Measurements from ENCODE around the gene GJA5. TPM values are rescaled to one million over a fixed set of nuclear protein-coding genes. Genes with fewer than 3 reads are reported as not detected.

GJA5 gene
- not detected for total RNA-seq

DNA sequence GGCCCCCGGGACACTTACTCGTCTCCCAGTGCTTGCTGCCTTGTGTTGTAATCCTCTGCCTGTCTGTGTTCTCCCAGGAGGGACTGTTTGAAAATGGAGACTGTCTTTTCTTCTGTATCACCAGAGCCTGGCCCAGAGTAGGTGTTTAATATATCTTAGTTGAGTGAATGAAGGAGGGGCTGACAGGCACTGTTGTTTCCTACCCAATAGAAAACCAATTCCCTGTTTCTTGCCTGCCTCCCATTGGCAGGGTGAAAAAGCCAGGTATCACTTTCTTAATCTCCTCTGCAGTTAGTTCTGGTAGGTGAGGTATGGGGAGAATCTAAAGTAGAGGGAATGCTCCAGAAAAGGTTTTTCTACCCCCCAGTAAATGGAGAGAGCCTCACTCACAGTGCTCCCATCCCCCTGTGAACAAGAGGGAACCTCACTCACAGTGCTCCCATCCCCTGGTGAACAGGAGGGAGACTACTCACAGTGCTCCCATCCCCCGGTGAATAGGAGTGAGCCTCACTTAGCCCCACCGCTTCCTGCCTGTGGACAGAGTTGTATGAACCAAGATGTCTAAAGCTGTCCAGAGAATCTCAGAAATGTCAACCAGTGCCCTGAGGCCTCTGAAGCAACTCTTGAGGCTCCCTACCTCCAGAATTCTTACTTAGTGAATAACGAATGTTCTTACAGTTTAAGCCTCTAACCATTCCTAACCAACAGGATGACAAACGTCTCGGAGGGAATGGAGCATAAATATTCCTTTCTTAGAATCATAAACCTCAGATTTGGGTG, at the start of gene GJA5:
Gene GJA5, minus strand, starts transcription at position 122 of the 780 bp plus-strand sequence. CDS start 1,364 bp downstream, outside the sequence.
- no peak within 1 kb of the TSS for H3K27ac Mint-ChIP-seq
- no peaks in the 10 kb centered on the region for H3K27me3 Mint-ChIP-seq
- H3K9me3 Mint-ChIP-seq, result no peaks in the 10 kb centered on the region
- DNase-seq, result no peak
- no peak within 1 kb of the TSS for H3K4me3 Mint-ChIP-seq
- H3K36me3 Mint-ChIP-seq, result no peaks in the 10 kb centered on the region
- H3K4me1 Mint-ChIP-seq, result peaks cover 18% of the 10 kb centered on the region

DNA sequence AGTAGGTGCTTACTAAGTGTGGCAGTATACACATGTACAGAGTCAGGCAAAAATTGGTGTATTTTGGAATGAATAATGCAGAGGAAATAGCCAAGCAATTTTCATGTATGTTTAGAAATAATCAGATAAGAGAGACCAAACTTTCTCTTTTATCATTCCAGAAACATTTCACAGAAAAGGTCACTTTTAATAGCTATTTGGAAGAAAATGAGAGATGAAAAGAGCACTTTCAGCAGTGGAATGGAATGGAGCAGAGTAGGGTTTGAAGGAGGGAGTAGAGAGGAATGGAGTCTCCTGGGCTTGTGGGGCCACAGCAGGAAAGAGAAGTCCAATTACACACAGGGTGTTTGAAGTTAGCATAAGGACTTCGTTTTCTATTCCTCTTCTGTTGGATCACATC, 48.8 kb upstream of the GJA5 start:
- no peak overlapping the region for H3K4me3 Mint-ChIP-seq
- H3K27ac Mint-ChIP-seq, result no peak overlapping the region
- no peak for DNase-seq
- H3K27me3 Mint-ChIP-seq, result no peaks in the 10 kb centered on the region
- peaks cover 7% of the 10 kb centered on the region for H3K4me1 Mint-ChIP-seq
- H3K36me3 Mint-ChIP-seq, result no peaks in the 10 kb centered on the region
- no peaks in the 10 kb centered on the region for H3K9me3 Mint-ChIP-seq

DNA sequence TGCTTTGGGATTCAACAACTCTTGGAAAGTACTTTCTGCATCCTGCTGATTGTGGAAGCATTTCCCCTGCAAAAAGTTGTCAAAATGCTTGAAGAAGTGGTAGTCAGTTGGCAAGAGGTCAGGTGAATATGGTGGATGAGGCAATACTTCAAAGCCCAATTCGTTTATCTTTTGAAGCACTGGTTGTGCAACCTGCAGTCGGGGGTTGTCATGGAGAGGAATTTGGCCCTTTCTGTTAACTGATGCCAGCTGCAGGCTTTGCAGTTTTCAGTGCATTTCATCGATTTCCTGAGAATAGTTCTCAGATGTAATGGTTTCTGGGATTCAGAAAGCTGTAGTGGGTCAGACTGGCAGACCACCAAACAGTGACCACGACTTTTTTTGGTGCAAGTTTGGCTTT, 47.6 kb upstream of the GJA5 start:
- no peak overlapping the region for H3K4me3 Mint-ChIP-seq
- no peaks in the 10 kb centered on the region for H3K36me3 Mint-ChIP-seq
- H3K9me3 Mint-ChIP-seq, result no peaks in the 10 kb centered on the region
- H3K27me3 Mint-ChIP-seq, result no peaks in the 10 kb centered on the region
- no peak for DNase-seq
- no peak overlapping the region for H3K27ac Mint-ChIP-seq
- peaks cover 5% of the 10 kb centered on the region for H3K4me1 Mint-ChIP-seq

DNA sequence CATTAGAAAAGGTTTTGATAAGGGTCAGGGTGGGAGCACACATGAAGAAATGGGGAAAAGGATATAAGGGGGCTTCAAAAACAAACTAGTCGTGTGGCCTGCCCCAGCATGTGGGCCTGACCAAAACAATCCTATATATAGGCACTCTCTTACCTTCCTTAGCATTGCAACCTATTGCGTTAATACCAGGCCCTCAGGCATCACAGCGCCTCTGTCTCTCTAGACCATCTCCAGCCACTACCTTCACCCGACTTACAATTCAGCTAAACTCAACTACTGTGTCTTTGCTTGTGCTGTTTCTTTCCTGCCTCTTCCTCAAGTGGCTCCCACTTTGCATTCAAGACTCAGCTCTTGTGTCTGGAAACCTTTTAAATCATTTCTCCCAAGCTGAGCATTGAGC, 47.0 kb upstream of the GJA5 start:
- no peaks in the 10 kb centered on the region for H3K4me1 Mint-ChIP-seq
- no peaks in the 10 kb centered on the region for H3K27me3 Mint-ChIP-seq
- H3K27ac Mint-ChIP-seq, result no peak overlapping the region
- DNase-seq, result no peak
- H3K36me3 Mint-ChIP-seq, result no peaks in the 10 kb centered on the region
- H3K4me3 Mint-ChIP-seq, result no peak overlapping the region
- no peaks in the 10 kb centered on the region for H3K9me3 Mint-ChIP-seq

DNA sequence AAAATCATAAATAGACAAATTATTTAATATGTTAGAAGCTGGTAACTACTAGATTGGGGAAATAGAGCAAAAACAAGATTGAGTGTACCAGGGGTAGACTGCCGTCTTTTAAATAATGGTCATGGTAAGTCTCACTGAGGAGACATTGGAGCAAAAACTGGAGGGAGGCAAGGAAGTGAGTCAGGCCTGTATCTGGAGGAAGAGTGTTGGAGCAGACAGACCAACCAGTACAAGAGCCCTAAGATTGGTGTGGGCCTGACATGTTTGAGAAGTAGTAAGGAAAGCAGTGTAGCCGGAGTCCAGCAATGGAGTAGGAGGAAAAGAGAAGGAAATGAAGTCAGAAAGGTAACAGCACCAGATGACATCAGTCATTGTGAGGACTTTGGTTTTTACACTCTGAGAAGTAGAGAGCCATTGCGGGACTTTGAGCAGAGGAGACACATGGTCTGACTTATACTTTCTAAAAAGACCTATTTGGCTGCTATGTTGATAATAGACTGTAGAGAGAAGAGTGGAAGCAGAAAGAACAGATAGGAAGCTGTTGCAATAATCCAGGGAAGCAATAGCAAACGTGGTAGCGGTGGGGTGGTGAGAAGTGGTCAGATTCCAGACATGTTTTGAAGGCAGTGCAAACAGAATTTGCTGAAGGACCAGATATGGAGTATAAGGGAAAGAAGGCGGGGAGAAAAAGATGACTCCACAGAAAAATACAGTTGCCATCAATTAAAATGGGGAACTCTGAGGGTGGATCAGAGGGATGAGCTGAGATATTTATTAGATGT, 44.7 kb upstream of the GJA5 start:
- no peaks in the 10 kb centered on the region for H3K4me1 Mint-ChIP-seq
- H3K27ac Mint-ChIP-seq, result no peak overlapping the region
- DNase-seq, result no peak
- no peaks in the 10 kb centered on the region for H3K27me3 Mint-ChIP-seq
- no peaks in the 10 kb centered on the region for H3K9me3 Mint-ChIP-seq
- no peak overlapping the region for H3K4me3 Mint-ChIP-seq
- H3K36me3 Mint-ChIP-seq, result no peaks in the 10 kb centered on the region

DNA sequence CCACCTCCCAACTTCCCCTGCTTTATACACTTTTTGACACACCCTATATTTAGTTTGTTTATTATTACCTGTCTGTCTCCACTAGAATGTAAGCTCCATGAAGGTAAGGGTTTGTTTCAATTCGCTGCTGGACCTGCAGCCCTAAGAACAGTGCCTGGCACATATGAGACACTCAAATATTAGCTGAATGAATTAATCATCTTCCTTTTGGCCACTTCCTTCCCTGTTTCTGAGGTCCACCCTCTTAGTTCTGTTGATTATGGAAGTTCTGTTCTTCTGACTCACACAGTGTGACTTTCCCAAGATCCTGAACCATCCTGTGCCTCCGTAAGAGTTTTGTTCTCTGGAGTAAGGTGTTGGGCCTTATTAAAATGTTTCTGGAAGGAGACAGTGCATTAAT, 40.4 kb upstream of the GJA5 start:
- H3K27ac Mint-ChIP-seq, result no peak overlapping the region
- H3K36me3 Mint-ChIP-seq, result no peaks in the 10 kb centered on the region
- no peak for DNase-seq
- H3K4me3 Mint-ChIP-seq, result no peak overlapping the region
- H3K9me3 Mint-ChIP-seq, result no peaks in the 10 kb centered on the region
- H3K4me1 Mint-ChIP-seq, result no peaks in the 10 kb centered on the region
- H3K27me3 Mint-ChIP-seq, result no peaks in the 10 kb centered on the region

DNA sequence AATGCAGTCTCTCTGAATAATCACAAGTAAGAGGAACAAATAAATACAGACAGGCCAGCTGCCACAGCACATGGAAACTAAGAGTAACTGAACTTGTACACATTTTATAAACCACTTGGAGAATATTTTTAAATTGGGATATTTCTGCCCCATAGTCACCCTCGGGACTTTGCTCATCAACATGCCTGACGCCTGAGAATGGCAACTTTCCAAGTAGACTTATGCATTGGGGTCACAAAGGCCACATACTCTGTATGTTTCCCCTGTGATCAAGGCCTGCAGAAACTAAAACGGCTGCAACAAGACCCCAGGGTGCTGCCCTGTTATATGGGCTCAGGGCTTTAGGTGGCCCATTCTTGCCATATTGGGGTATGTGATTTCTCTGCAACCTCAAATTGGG, 38.3 kb upstream of the GJA5 start:
- Mint-ChIP-seq H3K9me3 (no peaks in the 10 kb centered on the region), H3K27me3 (peaks cover 3% of the 10 kb centered on the region), H3K4me3 (no peak overlapping the region), H3K4me1 (no peaks in the 10 kb centered on the region), H3K27ac (no peak overlapping the region), H3K36me3 (no peaks in the 10 kb centered on the region)
- DNase-seq, result no peak

DNA sequence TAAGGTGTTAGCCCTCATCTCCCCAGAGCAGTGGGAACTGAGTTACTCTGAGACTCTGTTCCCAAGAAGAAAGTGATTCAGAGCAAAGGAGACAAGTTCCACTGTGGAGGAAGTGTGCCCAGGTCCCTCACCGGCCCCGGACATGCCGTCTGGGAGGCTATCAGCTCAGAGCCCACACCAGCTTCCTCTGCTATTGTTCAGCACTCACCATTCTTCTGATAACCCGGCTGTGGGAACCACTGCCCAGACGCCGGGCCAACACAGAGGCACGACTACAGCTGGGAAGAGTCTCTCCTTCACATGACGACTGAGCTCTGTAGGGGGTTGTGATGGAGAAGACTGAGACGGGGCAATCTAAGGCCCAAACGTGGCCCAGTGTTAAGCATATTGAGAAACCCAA, 34.2 kb upstream of the GJA5 start:
- Mint-ChIP-seq H3K27me3 (peaks cover 8% of the 10 kb centered on the region), H3K4me1 (no peaks in the 10 kb centered on the region), H3K36me3 (no peaks in the 10 kb centered on the region), H3K27ac (no peak overlapping the region), H3K4me3 (no peak overlapping the region), H3K9me3 (no peaks in the 10 kb centered on the region)
- DNase-seq, result no peak

DNA sequence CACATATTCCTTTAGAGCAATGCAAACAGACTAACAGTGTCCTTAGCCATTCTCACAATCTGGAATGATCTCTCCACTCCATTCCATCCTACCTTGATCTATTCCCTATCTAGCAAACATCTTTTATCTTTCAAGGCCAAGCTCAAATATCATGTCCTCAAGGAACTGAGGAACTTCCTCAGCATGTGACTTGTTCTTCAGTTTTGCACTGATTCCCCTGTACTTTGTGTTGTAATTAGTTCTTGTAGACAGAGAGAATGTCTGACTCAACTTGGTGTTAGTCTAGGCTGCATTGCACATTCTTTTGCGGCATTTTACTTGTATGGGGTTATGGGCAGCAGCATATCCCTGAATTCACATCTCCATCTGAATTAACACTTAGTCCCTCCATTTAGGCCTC, 31.5 kb upstream of the GJA5 start:
- DNase-seq, result no peak
- no peak overlapping the region for H3K27ac Mint-ChIP-seq
- H3K27me3 Mint-ChIP-seq, result peaks cover 8% of the 10 kb centered on the region
- H3K4me3 Mint-ChIP-seq, result no peak overlapping the region
- H3K9me3 Mint-ChIP-seq, result no peaks in the 10 kb centered on the region
- no peaks in the 10 kb centered on the region for H3K4me1 Mint-ChIP-seq
- H3K36me3 Mint-ChIP-seq, result no peaks in the 10 kb centered on the region

DNA sequence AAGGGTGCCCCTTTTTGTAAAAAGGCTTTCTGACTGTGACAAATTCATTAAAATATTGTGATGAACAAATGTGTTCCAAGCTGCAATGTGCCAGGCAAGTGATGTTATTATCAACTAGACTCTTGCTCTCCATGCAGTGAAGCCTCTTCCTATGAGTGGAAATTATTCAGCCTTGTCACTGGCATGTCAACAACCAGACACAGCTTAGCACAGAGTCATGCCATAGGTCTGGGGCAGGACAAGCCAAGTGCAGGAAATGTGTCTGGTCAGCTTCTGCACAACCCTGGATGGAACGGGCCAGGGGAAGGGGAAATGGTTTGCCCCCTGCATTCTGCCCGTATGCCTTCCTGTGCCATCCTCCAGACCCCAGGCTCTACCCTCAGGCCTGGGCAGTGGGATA, 27.4 kb upstream of the GJA5 start:
- DNase-seq, result no peak
- H3K27me3 Mint-ChIP-seq, result peaks cover 6% of the 10 kb centered on the region

DNA sequence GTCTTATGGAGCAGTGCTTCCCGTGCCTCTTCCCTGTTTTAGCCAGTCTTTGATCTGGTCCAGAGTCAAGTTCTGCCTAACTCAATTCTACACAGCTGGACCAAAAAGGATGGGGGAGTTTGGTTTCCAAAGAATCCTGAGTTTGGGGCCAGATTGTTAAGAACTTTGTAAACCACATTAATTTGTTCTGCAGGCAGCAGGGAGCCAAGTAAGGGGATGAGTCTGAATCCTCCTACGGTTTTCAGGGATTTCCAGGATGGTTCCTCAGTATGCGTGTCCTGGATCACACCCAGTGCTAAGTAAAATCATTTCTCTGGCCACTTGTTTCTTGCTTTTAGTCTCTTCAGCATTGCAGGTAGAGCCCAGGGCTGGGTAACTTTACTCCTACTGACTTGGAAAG, 26.1 kb upstream of the GJA5 start:
- peaks cover 9% of the 10 kb centered on the region for H3K27me3 Mint-ChIP-seq
- H3K4me3 Mint-ChIP-seq, result no peak overlapping the region
- DNase-seq, result no peak
- H3K27ac Mint-ChIP-seq, result no peak overlapping the region
- no peaks in the 10 kb centered on the region for H3K36me3 Mint-ChIP-seq
- no peaks in the 10 kb centered on the region for H3K4me1 Mint-ChIP-seq
- H3K9me3 Mint-ChIP-seq, result no peaks in the 10 kb centered on the region

More for the DNA sequence above, 27.4 kb upstream of the GJA5 start:
- Mint-ChIP-seq H3K9me3 (no peaks in the 10 kb centered on the region), H3K36me3 (no peaks in the 10 kb centered on the region), H3K4me1 (no peaks in the 10 kb centered on the region), H3K4me3 (no peak overlapping the region), H3K27ac (no peak overlapping the region)

DNA sequence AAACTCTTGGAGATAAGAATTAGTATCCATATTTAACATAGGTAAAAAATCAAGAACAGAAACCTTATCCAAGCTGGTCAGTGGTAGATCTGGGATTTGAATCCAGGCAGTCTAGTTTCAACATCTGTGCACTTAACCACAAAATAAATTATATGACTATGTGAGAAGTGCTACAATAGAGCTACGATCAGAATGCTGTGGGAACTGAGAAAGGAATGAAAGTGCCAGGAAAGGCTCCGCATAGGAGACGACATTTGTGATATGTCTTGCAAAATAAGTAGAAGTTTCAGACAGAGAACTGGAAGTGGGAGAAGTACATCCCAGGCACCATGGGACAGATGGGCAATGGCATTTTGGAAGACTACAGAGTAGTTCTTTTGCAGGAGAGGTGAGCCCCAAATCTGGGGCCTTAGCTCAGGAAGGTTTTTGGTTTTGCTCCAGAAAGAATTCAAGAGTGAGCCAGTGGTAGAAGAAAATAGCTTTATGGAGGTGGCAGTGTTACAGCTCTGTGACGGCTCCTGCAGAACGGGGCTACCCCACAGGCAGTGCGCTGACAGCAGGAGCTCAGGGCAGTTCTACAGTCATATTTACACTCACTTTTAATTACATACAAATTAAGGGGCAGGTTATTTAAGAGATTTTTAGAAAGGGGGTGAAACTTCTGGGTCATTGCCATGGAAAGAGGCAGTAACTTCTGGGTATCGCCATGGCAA, 25.5 kb upstream of the GJA5 start:
- Mint-ChIP-seq H3K36me3 (no peaks in the 10 kb centered on the region), H3K27me3 (peaks cover 12% of the 10 kb centered on the region), H3K27ac (no peak overlapping the region), H3K4me3 (no peak overlapping the region), H3K9me3 (no peaks in the 10 kb centered on the region), H3K4me1 (no peaks in the 10 kb centered on the region)
- no peak for DNase-seq

DNA sequence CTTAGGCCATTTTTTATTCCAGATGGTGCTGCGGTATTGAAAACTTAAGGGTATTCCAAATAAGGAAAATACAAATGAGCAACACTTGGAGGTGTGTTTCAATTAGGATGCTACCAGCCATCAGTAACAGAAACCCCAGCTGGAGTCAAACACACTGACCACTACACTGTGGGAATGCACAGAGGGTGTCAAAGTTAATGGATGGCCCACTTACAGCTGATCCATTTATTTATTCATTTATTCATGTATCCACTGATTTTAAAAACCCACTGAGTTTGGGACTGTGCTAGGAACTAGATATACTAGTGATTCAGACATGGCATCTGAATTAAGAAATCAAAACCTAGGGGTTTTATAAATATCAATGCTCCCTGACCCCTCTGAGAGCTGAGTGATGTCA, 24.5 kb upstream of the GJA5 start:
- Mint-ChIP-seq H3K4me3 (no peak overlapping the region), H3K36me3 (no peaks in the 10 kb centered on the region), H3K27ac (no peak overlapping the region), H3K9me3 (no peaks in the 10 kb centered on the region), H3K4me1 (no peaks in the 10 kb centered on the region), H3K27me3 (peaks cover 21% of the 10 kb centered on the region)
- no peak for DNase-seq

DNA sequence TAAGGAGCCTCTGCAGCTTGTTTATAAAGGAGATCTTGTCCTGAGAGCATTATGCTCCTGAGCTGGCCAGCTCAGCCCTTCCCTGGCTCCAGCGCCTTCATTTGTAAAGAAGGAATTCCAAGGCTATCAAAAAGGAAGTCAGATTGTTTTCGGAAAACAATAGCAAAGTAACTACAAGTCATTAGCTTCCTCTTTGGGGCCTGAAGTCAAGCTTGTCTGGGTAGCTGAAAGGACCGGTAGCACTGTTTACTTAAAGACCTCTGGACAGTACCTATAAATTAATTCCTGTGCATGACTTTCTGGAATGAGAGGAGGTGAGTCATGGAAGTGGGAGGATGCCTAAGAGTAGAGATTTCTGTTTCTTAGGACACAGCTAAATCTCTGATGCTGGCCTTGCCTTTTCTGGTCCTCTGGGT, 20.7 kb upstream of the GJA5 start:
- DNase-seq, result no peak
- Mint-ChIP-seq H3K27me3 (peaks cover 22% of the 10 kb centered on the region), H3K4me3 (no peak overlapping the region), H3K9me3 (no peaks in the 10 kb centered on the region), H3K4me1 (no peaks in the 10 kb centered on the region), H3K36me3 (no peaks in the 10 kb centered on the region), H3K27ac (no peak overlapping the region)

DNA sequence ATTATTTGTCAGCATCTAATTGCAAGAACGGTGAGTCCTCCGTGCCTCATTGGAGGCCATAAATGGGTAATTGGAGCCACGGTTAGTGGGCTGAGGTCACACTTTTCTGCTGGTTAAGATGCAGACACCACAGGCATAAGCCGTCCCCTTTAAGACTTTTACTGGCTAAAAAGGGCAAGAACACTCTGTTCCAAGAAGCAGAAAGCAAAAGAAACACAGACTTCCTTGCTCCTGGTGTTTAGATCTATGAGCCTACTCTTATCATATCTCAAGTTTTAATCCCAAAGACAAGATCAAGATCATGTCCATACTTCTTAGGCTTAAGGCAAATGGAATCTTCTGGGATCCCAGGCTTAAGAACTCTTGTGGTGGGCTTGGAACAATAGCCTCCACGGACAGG, 17.3 kb upstream of the GJA5 start:
- peaks cover 30% of the 10 kb centered on the region for H3K27me3 Mint-ChIP-seq
- H3K27ac Mint-ChIP-seq, result no peak overlapping the region
- peaks cover 7% of the 10 kb centered on the region for H3K4me1 Mint-ChIP-seq
- no peaks in the 10 kb centered on the region for H3K9me3 Mint-ChIP-seq
- no peak overlapping the region for H3K4me3 Mint-ChIP-seq
- no peaks in the 10 kb centered on the region for H3K36me3 Mint-ChIP-seq
- no peak for DNase-seq
